OCI-LY1 (cell line): ENCODE results near the gene SPATS2L.

Experiments
- EZH2 ChIP-seq: fragments of 200-600 bp; sonication (generic), shearing (Covaris generic); IDR thresholded peaks from 2 replicates; pipeline ENCODE4 v1.8.0; 2017; ENCODE audit warnings: borderline replicate concordance, mixed run types, mild to moderate bottlenecking, antibody characterized with exemption, low read length, moderate library complexity, mixed read lengths
- TF ChIP-seq, protein P1 (sequence below): fragments of 200-600 bp; sonication (generic), shearing (Covaris generic); IDR thresholded peaks from 2 replicates; pipeline ENCODE4 v1.5.1; 2017; ENCODE audit warnings: mild to moderate bottlenecking, antibody characterized with exemption, low read length, moderate library complexity, mixed read lengths

DNA sequence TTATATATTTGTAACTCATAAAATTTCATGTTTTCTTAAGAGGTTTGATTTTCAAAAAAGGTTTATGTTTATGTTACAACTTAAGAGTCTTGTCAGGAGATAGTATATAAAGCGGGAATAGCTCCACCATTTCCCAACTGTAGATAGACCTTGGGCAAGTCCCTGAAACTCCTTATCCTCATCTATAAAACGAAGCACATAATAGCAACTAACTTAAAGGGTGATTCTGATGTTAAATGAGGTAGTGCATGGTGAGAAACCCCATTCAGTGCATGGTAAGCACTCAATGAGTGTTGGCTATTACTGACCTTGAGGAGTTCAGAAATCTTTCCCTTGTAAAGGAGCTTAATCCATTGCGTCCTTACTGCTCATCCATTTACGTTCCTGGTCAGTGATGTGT, 169.3 kb downstream of the SPATS2L start:
- TF ChIP-seq, protein P1, sequence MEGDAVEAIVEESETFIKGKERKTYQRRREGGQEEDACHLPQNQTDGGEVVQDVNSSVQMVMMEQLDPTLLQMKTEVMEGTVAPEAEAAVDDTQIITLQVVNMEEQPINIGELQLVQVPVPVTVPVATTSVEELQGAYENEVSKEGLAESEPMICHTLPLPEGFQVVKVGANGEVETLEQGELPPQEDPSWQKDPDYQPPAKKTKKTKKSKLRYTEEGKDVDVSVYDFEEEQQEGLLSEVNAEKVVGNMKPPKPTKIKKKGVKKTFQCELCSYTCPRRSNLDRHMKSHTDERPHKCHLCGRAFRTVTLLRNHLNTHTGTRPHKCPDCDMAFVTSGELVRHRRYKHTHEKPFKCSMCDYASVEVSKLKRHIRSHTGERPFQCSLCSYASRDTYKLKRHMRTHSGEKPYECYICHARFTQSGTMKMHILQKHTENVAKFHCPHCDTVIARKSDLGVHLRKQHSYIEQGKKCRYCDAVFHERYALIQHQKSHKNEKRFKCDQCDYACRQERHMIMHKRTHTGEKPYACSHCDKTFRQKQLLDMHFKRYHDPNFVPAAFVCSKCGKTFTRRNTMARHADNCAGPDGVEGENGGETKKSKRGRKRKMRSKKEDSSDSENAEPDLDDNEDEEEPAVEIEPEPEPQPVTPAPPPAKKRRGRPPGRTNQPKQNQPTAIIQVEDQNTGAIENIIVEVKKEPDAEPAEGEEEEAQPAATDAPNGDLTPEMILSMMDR = no peak
- TF ChIP-seq EZH2 = no peak
